Neural progenitor cell (in vitro differentiated cells): ENCODE data around the gene LRRC59. TPM values are rescaled to one million over a fixed set of nuclear protein-coding genes. Genes with fewer than 3 reads are reported as not detected.
"Not testable (repeated sequence)": the region's sequence is repeated elsewhere in the genome, so short reads cannot be mapped to it uniquely, and the experiment has no call there.

ENCODE experiments used
- DNase-seq: peaks from one replicate; pipeline ENCODE4 v3.0.0-alpha.2; 2016; ENCODE audit warnings: low spot score
- H2AFZ ChIP-seq: fragments of 200-600 bp; sonication (generic); replicated peaks from 2 replicates; pipeline ENCODE4 v1.6.1; 2016; ENCODE audit warnings: antibody characterized with exemption
- H3F3A ChIP-seq: fragments of 200-600 bp; sonication (generic); 2 replicates; pipeline ENCODE4 v1.6.1; 2016; ENCODE audit warnings: antibody characterized with exemption, low read depth
- H3K27ac ChIP-seq: fragments of 200-600 bp; sonication (generic); 2 replicates; pipeline ENCODE4 v1.5.1; 2016; ENCODE audit warnings: mild to moderate bottlenecking
- H3K27me3 ChIP-seq: fragments of 200-600 bp; sonication (generic); 2 replicates; pipeline ENCODE4 v1.6.1; 2016; ENCODE audit warnings: mild to moderate bottlenecking, moderate library complexity
- H3K36me3 ChIP-seq: fragments of 200-600 bp; sonication (generic); 2 replicates; pipeline ENCODE4 v1.5.1; 2016
- H3K4me1 ChIP-seq: fragments of 200-600 bp; sonication (generic); 2 replicates; pipeline ENCODE4 v1.6.1; 2016; ENCODE audit warnings: mixed run types
- H3K4me2 ChIP-seq: fragments of 200-600 bp; sonication (generic); 2 replicates; pipeline ENCODE4 v1.6.1; 2016
- H3K4me3 ChIP-seq: fragments of 200-600 bp; sonication (generic); 2 replicates; pipeline ENCODE4 v1.5.1; 2016
- H3K79me2 ChIP-seq: fragments of 200-600 bp; sonication (generic); 2 replicates; pipeline ENCODE4 v1.6.1; 2016; ENCODE audit warnings: low read depth
- H3K9ac ChIP-seq: fragments of 200-600 bp; sonication (generic); 2 replicates; pipeline ENCODE4 v1.6.1; 2016
- H3K9me3 ChIP-seq: fragments of 200-600 bp; sonication (generic); 2 replicates; pipeline ENCODE4 v1.5.1; 2016; ENCODE audit warnings: low read depth
- H4K20me1 ChIP-seq: fragments of 200-600 bp; sonication (generic); 2 replicates; pipeline ENCODE4 v1.6.1; 2016; ENCODE audit warnings: low read depth
- H3K27ac Mint-ChIP-seq: 3 replicates; pipeline ENCODE4 v1.8.0; 2021; ENCODE audit warnings: mixed read lengths
- H3K27me3 Mint-ChIP-seq: 2 replicates; pipeline ENCODE4 v1.8.0; 2022; ENCODE audit warnings: low read depth, mild to moderate bottlenecking, inconsistent platforms, moderate library complexity, mixed read lengths; ENCODE audit not compliant: insufficient read depth
- H3K36me3 Mint-ChIP-seq: 3 replicates; pipeline ENCODE4 v1.8.0; 2021; ENCODE audit warnings: mixed read lengths
- H3K4me1 Mint-ChIP-seq: 3 replicates; pipeline ENCODE4 v1.8.0; 2021; ENCODE audit warnings: mixed read lengths
- H3K4me3 Mint-ChIP-seq: 3 replicates; pipeline ENCODE4 v1.8.0; 2021; ENCODE audit warnings: mild to moderate bottlenecking, moderate library complexity, mixed read lengths
- H3K9me3 Mint-ChIP-seq: 3 replicates; pipeline ENCODE4 v1.8.0; 2020; ENCODE audit warnings: mixed read lengths
- EZH2 ChIP-seq: fragments of 200-600 bp; sonication (generic); IDR thresholded peaks from 2 replicates; pipeline ENCODE4 v1.6.1; 2017; ENCODE audit warnings: antibody characterized with exemption, mild to moderate bottlenecking, moderate library complexity
- EZH2phosphoT487 ChIP-seq: fragments of 200-600 bp; sonication (generic); IDR thresholded peaks from 2 replicates; pipeline ENCODE4 v1.6.1; 2017; ENCODE audit warnings: antibody characterized with exemption
- small RNA-seq: library from RNA; depleted of rRNA; stranded (forward); fragments of <200 nt; gene quantifications from one replicate; pipeline ENCODE3, GENCODE V24; 2015
- total RNA-seq: library from RNA; depleted of rRNA; stranded (reverse); fragments of >200 nt; gene quantifications from 2 replicates; pipeline ENCODE4 v1.2.3, GENCODE V29; 2015; ENCODE audit warnings: low replicate concordance
- TF ChIP-seq, protein P1 (sequence below): fragments of 200-600 bp; sonication (generic); IDR thresholded peaks from 2 replicates; pipeline ENCODE4 v1.5.1; 2017; ENCODE audit warnings: antibody characterized with exemption, mild to moderate bottlenecking

LRRC59 gene
- total RNA-seq, 1 donor from 2014 or later = 57.0 TPM

DNA sequence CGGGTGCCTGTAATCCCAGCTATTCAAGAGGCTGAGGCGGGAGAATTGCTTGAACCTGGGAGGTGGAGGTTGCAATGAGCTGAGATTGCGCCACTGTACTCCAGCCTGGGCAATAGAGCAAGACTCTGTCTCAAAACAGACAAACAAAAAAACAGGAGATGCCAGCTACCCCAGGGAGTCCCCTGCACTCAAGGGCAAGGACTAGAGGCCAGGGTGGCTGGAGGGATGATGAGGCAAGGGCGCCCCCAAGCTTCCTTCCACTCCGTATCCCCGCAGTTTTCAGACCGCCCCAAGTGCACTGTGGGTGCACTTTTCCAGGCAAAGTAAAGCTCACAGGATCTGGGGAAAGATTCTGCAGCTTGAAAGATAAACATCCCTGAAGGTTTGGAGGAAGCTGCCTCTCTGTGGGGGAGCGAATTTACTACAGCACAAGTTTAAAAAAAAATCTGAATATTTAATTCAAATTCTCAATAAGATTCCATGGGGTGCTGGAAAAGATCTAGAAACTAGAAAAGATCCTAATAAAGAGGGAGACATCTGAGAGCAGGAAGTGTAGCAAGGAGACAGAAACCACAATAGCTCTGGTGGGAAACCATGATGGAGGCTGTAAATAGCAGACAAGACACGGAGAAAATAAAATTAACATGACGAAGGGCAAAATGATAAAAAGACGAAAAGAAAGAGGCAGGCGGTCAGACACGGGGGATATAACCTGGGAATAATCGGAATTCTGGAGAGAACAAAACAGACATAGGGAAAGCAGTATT lies 63.8 kb downstream of the LRRC59 start:
- peak overlapping the region; percentile 10 for H3K4me3 Mint-ChIP-seq
- not testable (repeated sequence) for H3K9me3 ChIP-seq, H3K79me2 ChIP-seq, H3K36me3 Mint-ChIP-seq, H3K9ac ChIP-seq, H3K9me3 Mint-ChIP-seq, H3K4me3 ChIP-seq, H3K4me2 ChIP-seq, H3K4me1 ChIP-seq, H3K36me3 ChIP-seq, H3K27ac ChIP-seq, H3K27me3 ChIP-seq, H3K27me3 Mint-ChIP-seq, H3F3A ChIP-seq, H4K20me1 ChIP-seq
- DNase-seq = peak; percentile 28
- TF ChIP-seq, protein P1, sequence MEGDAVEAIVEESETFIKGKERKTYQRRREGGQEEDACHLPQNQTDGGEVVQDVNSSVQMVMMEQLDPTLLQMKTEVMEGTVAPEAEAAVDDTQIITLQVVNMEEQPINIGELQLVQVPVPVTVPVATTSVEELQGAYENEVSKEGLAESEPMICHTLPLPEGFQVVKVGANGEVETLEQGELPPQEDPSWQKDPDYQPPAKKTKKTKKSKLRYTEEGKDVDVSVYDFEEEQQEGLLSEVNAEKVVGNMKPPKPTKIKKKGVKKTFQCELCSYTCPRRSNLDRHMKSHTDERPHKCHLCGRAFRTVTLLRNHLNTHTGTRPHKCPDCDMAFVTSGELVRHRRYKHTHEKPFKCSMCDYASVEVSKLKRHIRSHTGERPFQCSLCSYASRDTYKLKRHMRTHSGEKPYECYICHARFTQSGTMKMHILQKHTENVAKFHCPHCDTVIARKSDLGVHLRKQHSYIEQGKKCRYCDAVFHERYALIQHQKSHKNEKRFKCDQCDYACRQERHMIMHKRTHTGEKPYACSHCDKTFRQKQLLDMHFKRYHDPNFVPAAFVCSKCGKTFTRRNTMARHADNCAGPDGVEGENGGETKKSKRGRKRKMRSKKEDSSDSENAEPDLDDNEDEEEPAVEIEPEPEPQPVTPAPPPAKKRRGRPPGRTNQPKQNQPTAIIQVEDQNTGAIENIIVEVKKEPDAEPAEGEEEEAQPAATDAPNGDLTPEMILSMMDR = peak; percentile 12
- peak overlapping the region; percentile 93 for H3K27ac Mint-ChIP-seq
- H2AFZ ChIP-seq = peak overlapping the region; percentile 60
- H3K4me1 Mint-ChIP-seq = peaks cover 33% of the 10 kb centered on the region

GRCh38 chr17:50332196-50332595 lies 65.1 kb downstream of the LRRC59 start:
- Histone ChIP-seq H3K9me3 (no peaks in the 10 kb centered on the region), H3K4me2 (no peak overlapping the region), H4K20me1 (no peaks in the 10 kb centered on the region), H3K4me1 (peaks cover 6% of the 10 kb centered on the region), H3K9ac (no peak overlapping the region), H3F3A (no peaks in the 10 kb centered on the region), H3K36me3 (no peaks in the 10 kb centered on the region), H3K27me3 (no peaks in the 10 kb centered on the region), H3K4me3 (no peak overlapping the region), H3K79me2 (no peaks in the 10 kb centered on the region), H3K27ac (no peak overlapping the region), H2AFZ (no peak overlapping the region)
- no peaks in the 10 kb centered on the region for H3K9me3 Mint-ChIP-seq
- TF ChIP-seq EZH2 (no peak), EZH2phosphoT487 (no peak)
- TF ChIP-seq, protein P1 = no peak
- DNase-seq = no peak
- peaks cover 6% of the 10 kb centered on the region for H3K27me3 Mint-ChIP-seq
- H3K4me1 Mint-ChIP-seq = peaks cover 42% of the 10 kb centered on the region
- peak overlapping the region; percentile 9 for H3K4me3 Mint-ChIP-seq
- H3K36me3 Mint-ChIP-seq = no peaks in the 10 kb centered on the region
- H3K27ac Mint-ChIP-seq = peak overlapping the region; percentile 28

Small RNA genes within 50 kb of the gene (small RNA-seq; reads per million reads assigned to genes)
- gene RF00019 = not detected

Other genes with a start within 250 kb of the LRRC59 start
- gene PPP1R9B, start 246.8 kb downstream of the LRRC59 start, total RNA-seq = 12.0 and 31.4 TPM in 2 replicates
- 1.5 TPM in 1 of 2 replicates, not detected in the other for gene SGCA, start 231.5 kb downstream of the LRRC59 start, total RNA-seq
- 1.1 and 4.2 TPM in 2 replicates for gene COL1A1, start 195.9 kb downstream of the LRRC59 start, total RNA-seq
- 1.8 and 4.4 TPM in 2 replicates for gene TMEM92, start 123.1 kb downstream of the LRRC59 start, total RNA-seq
- 12.2 and 33.0 TPM in 2 replicates for gene XYLT2, start 51.4 kb downstream of the LRRC59 start, total RNA-seq
- gene MRPL27, start 24.3 kb downstream of the LRRC59 start, total RNA-seq = 39.1 and 50.4 TPM in 2 replicates
- 26.6 and 31.3 TPM in 2 replicates for gene EME1, start 24.3 kb downstream of the LRRC59 start, total RNA-seq
- 15.2 and 28.8 TPM in 2 replicates for gene ACSF2, start 28.7 kb upstream of the LRRC59 start, total RNA-seq
- gene CHAD, start 71.4 kb upstream of the LRRC59 start, total RNA-seq = not detected in 2 replicates
- gene RSAD1, start 81.3 kb upstream of the LRRC59 start, total RNA-seq = 9.7 and 12.9 TPM in 2 replicates
- 3.5 and 3.8 TPM in 2 replicates for gene MYCBPAP, start 110.9 kb upstream of the LRRC59 start, total RNA-seq
- 0.09 and 0.24 TPM in 2 replicates for gene EPN3, start 135.2 kb upstream of the LRRC59 start, total RNA-seq
- gene SPATA20, start 149.7 kb upstream of the LRRC59 start, total RNA-seq = 22.8 and 60.5 TPM in 2 replicates
- gene CACNA1G, start 163.2 kb upstream of the LRRC59 start, total RNA-seq = 1.6 and 4.9 TPM in 2 replicates
- 0.22 TPM in 1 of 2 replicates, not detected in the other for gene ABCC3, start 237.4 kb upstream of the LRRC59 start, total RNA-seq